K562 (cell line): ENCODE data around the gene NEUROD4. TPM values are rescaled to one million over a fixed set of nuclear protein-coding genes. Genes with fewer than 3 reads are reported as not detected.

Experiments
- ATAC-seq: fragments of 200-7000 bp; cut with Tn5 transposase; 3 replicates; pipeline ENCODE4 v1.9.1; 2020; ENCODE audit warnings: moderate library complexity
- BruUV-seq: library from RNA; stranded (reverse); fragments of 400-500 nt; replicated peaks from 2 replicates; lab custom pipeline; 2021; lab: Mats Ljungman, UMichigan
- CTCF ChIA-PET: fragments of 300-600 bp; formaldehyde crosslinking; extraction: SDS; loops from one replicate; lab custom pipeline; 2021; ENCODE audit warnings: low intra/inter-chr PET ratio; lab: Yijun Ruan, JAX
- POLR2A ChIA-PET: fragments of 300-600, 350-650 bp; sonication (Branson Sonifier 250); formaldehyde crosslinking; extraction: SDS; loops from one replicate; lab custom pipeline; 2021; ENCODE audit warnings: antibody characterized with exemption, inconsistent platforms; lab: Yijun Ruan, JAX
- DNase-seq, 4 experiments: peaks; one replicate each; pipeline versions ENCODE4 v3.0.0 to v3.0.0-alpha.2; 2011 to 2018; ENCODE audit warnings: low spot score in 3 of 4, mixed read lengths in 3 of 4; ENCODE audit errors: extremely low read depth in 1 of 4
- FAIRE-seq: peaks from 2 replicates; lab custom pipeline; 2011; peaks lifted over from hg19 to GRCh38; lab: Jason Lieb, UNC
- H2AFZ ChIP-seq: 2 replicates; pipeline ENCODE4 v1.6.0; 2011; ENCODE audit warnings: low read depth, low read length, control low read depth, inconsistent platforms
- H3K27ac ChIP-seq: fragments of 200-600 bp; 3 replicates; pipeline ENCODE4 v1.8.0; 2011; ENCODE audit warnings: low read depth, mild to moderate bottlenecking, control low read depth, inconsistent platforms, low read length, moderate library complexity, mixed read lengths; ENCODE audit errors: extremely low read depth
- H3K27me3 ChIP-seq, 2 experiments: fragments of 300-600 bp in 1 of 2; 2 replicates in 1 of 2; 3 replicates in 1 of 2; pipeline versions ENCODE4 v1.6.0 to v1.8.0; 2011; ENCODE audit warnings: inconsistent platforms in 2 of 2, low read length in 2 of 2, mild to moderate bottlenecking in 1 of 2, mixed read lengths in 1 of 2, moderate library complexity in 1 of 2; ENCODE audit not compliant: control insufficient read depth in 2 of 2, insufficient read depth in 2 of 2
- H3K36me3 ChIP-seq: fragments of 300-600 bp; 3 replicates; pipeline ENCODE4 v1.8.0; 2011; ENCODE audit warnings: mild to moderate bottlenecking, low read length, inconsistent platforms; ENCODE audit not compliant: control insufficient read depth, insufficient read depth
- H3K4me1 ChIP-seq, 2 experiments: fragments of 200-600 bp in 1 of 2; replicated peaks in 1 of 2; 2 replicates in 1 of 2; 3 replicates in 1 of 2; pipeline versions ENCODE4 v1.5.1 to v1.8.0; 2011; ENCODE audit warnings: inconsistent platforms in 2 of 2, low read length in 2 of 2, mild to moderate bottlenecking in 1 of 2, mixed read lengths in 1 of 2, moderate library complexity in 1 of 2; ENCODE audit not compliant: control insufficient read depth in 2 of 2, insufficient read depth in 2 of 2
- H3K4me2 ChIP-seq: 2 replicates; pipeline ENCODE4 v1.6.1; 2011; ENCODE audit warnings: low read length, control low read depth, inconsistent platforms, mixed read lengths; ENCODE audit not compliant: insufficient read depth
- H3K4me3 ChIP-seq: fragments of 200-600 bp; sonication (generic), shearing (Covaris generic); 2 replicates; pipeline ENCODE4 v1.5.1; 2016; ENCODE audit warnings: control low read depth, inconsistent platforms
- H3K79me2 ChIP-seq: fragments of 200-600 bp; 3 replicates; pipeline ENCODE4 v1.8.0; 2011; ENCODE audit warnings: low read length, inconsistent platforms; ENCODE audit not compliant: control insufficient read depth, insufficient read depth
- H3K9ac ChIP-seq, 2 experiments: 2 replicates each; pipeline versions ENCODE4 v1.6.0 to v1.6.1; 2011; ENCODE audit warnings: low read depth in 2 of 2, low read length in 2 of 2, control low read depth in 1 of 2, inconsistent platforms in 1 of 2, mild to moderate bottlenecking in 1 of 2, mixed read lengths in 1 of 2; ENCODE audit not compliant: insufficient read depth in 1 of 2
- H3K9me1 ChIP-seq: one replicate; pipeline ENCODE4 v1.6.0; 2011; ENCODE audit warnings: inconsistent platforms, mild to moderate bottlenecking, low read length, moderate library complexity; ENCODE audit not compliant: control insufficient read depth, insufficient read depth
- H3K9me3 ChIP-seq: replicated peaks from 2 replicates; pipeline ENCODE4 v1.5.1; 2011; ENCODE audit warnings: low read depth, low read length, inconsistent platforms; ENCODE audit not compliant: control insufficient read depth, insufficient read depth
- H4K20me1 ChIP-seq: replicated peaks from 2 replicates; pipeline ENCODE4 v1.6.1; 2011; ENCODE audit warnings: low read length, inconsistent platforms, mixed read lengths; ENCODE audit not compliant: control insufficient read depth, insufficient read depth
- CBX1 ChIP-seq: sonication (generic); IDR thresholded peaks from 2 replicates; pipeline ENCODE4 v1.6.1; 2016; ENCODE audit warnings: antibody characterized with exemption, low read depth, mild to moderate bottlenecking
- ETV5 ChIP-seq: sonication (generic); formaldehyde crosslinking; IDR thresholded peaks from 2 replicates; pipeline ENCODE4 v1.4.0; 2020; ENCODE audit warnings: low read depth, mild to moderate bottlenecking, missing genetic modification reagents
- NRF1 ChIP-seq, 2 experiments: fragments of 450-650 bp; IDR thresholded peaks in 1 of 2; conservative IDR thresholded peaks in 1 of 2; 2 replicates each; pipeline ENCODE4 v1.6.1; 2014; ENCODE audit warnings: mild to moderate bottlenecking in 2 of 2
- RBBP5 ChIP-seq: fragments of 200-600 bp; sonication (generic); IDR thresholded peaks from 2 replicates; pipeline ENCODE4 v1.6.1; 2012; ENCODE audit warnings: borderline replicate concordance, mild to moderate bottlenecking, low read length, control low read depth, inconsistent platforms; ENCODE audit not compliant: insufficient read depth, poor library complexity, severe bottlenecking
- ZKSCAN3 ChIP-seq: fragments of 250-450 bp; sonication (Bioruptor Pico); IDR thresholded peaks from 2 replicates; pipeline ENCODE4 v1.4.0; 2020
- WGBS: fragments of 100-300 bp; shearing (Covaris generic); methylation state at CpG from one replicate; pipeline ENCODE4 v1.1.6; 2016; ENCODE audit warnings: low coverage, mixed read lengths; ENCODE audit not compliant: insufficient coverage; ENCODE audit errors: missing lambda C conversion rate; 5-methylcytosine and 5-hydroxymethylcytosine counted together
- in situ Hi-C: fragments of 300-500 bp; cut with MboI; formaldehyde crosslinking; loops from 4 replicates; pipeline ENCODE4 v1.15.0; 2018; ENCODE audit warnings: inconsistent platforms, mixed read lengths
- intact Hi-C: fragments of 100-400 bp; cut with micrococcal nuclease; formaldehyde crosslinking; loops from 2 replicates; pipeline ENCODE4 v1.14.2; 2022
- polyA plus RNA-seq, 8 experiments: library from polyadenylated mRNA; depleted of rRNA in 4 of 8; stranded (reverse) in 5 of 8; unstranded in 3 of 8; fragments of >200 nt; fragmentation: Nextera tagmentation in 2 of 8; fragmentation: Illumina TruSeq in 1 of 8; extraction: Ambion mirVana in 2 of 8; extraction: Trizol in 1 of 8; gene quantifications; 2 replicates each; pipeline versions ENCODE4 v1.2.1 to v1.2.3, GENCODE V29; 2011 to 2014; ENCODE audit warnings: inconsistent platforms in 1 of 8, missing spikeins in 1 of 8
- total RNA-seq, 7 experiments: library from RNA; depleted of rRNA in 6 of 7; stranded (reverse); fragments of >200 nt in 6 of 7; fragmentation: Illumina TruSeq in 2 of 7; extraction: Trizol in 2 of 7; gene quantifications; 2 replicates each; pipeline versions ENCODE4 v1.2.1 to v1.2.3, GENCODE V29; 2011 to 2021; ENCODE audit warnings: low replicate concordance in 1 of 7
- TF ChIP-seq, protein P1 (sequence below): IDR thresholded peaks from 2 replicates; pipeline ENCODE4 v1.6.1; 2011; ENCODE audit not compliant: insufficient read length; ENCODE audit errors: extremely low read depth
- TF ChIP-seq, protein P2 (sequence below): sonication (generic); formaldehyde crosslinking; IDR thresholded peaks from 2 replicates; pipeline ENCODE4 v1.8.1; 2023; ENCODE audit warnings: mild to moderate bottlenecking, missing genetic modification reagents
- TF ChIP-seq, protein P3 (sequence below): sonication (generic); formaldehyde crosslinking; IDR thresholded peaks from 2 replicates; pipeline ENCODE4 v1.8.0; 2022; ENCODE audit warnings: mild to moderate bottlenecking, missing genetic modification reagents

NEUROD4 gene
- total and polyA plus RNA-seq, 9 of the 15 experiments (the other 6 are each of a cell fraction or from before 2014, with no cell fraction given), result not detected

DNA sequence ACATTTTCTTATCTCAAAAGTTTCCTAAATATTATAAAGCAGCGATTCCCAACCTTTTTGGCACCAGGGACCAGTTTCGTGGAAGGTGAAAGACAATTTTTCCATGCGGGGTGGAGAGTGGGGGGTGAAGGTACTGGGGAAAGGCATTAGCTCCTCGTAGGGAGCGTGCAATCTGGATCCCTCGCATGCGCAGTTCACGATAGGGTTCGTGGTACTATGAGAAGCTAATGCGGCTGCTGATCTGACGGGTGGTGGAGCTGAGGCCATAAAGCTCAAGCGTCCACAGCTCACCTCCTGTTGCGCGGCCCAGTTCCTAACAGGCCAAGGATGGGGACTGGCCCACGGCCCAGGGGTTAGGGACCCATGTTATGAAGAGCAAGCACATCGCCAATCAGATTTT lies 29.9 kb downstream of the NEUROD4 start:
- no peak overlapping the region for H2AFZ ChIP-seq
- no peaks in the 10 kb centered on the region for H3K79me2 ChIP-seq
- H3K4me2 ChIP-seq, result no peak overlapping the region
- in situ Hi-C loops, result no loop called here
- peaks cover 13 to 19% of the 10 kb centered on the region in 2 experiments for H3K27me3 ChIP-seq
- ChIA-PET POLR2A (interaction anchor here (0.6 kb wide), 1 partner anchor 34 kb away, joined by 3 read pairs; no protein-coding TSS in a partner anchor), CTCF (interaction anchor here (0.6 kb wide), 1 partner anchor 290 kb away, joined by 6 read pairs; no protein-coding TSS in a partner anchor)
- ATAC-seq (no peak), DNase-seq (no peak), FAIRE-seq (no peak)
- no peaks in the 10 kb centered on the region for H3K9me1 ChIP-seq
- H3K4me1 ChIP-seq, result no peaks in the 10 kb centered on the region
- H3K4me3 ChIP-seq, result no peak overlapping the region
- no peak overlapping the region for H3K9ac ChIP-seq
- no peak for TF ChIP-seq RBBP5
- TF ChIP-seq, protein P1, sequence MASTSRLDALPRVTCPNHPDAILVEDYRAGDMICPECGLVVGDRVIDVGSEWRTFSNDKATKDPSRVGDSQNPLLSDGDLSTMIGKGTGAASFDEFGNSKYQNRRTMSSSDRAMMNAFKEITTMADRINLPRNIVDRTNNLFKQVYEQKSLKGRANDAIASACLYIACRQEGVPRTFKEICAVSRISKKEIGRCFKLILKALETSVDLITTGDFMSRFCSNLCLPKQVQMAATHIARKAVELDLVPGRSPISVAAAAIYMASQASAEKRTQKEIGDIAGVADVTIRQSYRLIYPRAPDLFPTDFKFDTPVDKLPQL, result no peak
- TF ChIP-seq CBX1, result no peak
- TF ChIP-seq ETV5 (CRISPR knock-in tag), result no peak
- TF ChIP-seq, protein P2, sequence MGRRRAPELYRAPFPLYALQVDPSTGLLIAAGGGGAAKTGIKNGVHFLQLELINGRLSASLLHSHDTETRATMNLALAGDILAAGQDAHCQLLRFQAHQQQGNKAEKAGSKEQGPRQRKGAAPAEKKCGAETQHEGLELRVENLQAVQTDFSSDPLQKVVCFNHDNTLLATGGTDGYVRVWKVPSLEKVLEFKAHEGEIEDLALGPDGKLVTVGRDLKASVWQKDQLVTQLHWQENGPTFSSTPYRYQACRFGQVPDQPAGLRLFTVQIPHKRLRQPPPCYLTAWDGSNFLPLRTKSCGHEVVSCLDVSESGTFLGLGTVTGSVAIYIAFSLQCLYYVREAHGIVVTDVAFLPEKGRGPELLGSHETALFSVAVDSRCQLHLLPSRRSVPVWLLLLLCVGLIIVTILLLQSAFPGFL (CRISPR knock-in tag), result no peak
- TF ChIP-seq, protein P3, sequence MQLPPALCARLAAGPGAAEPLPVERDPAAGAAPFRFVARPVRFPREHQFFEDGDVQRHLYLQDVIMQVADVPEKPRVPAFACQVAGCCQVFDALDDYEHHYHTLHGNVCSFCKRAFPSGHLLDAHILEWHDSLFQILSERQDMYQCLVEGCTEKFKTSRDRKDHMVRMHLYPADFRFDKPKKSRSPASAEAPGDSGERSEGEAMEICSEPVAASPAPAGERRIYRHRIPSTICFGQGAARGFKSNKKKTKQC (CRISPR knock-in tag), result no peak
- TF ChIP-seq NRF1 (conservative IDR thresholded peaks at IDR 0.05 in 1 of 2, IDR thresholded peaks at IDR 0.05 in 1 of 2), result peak; percentile 84 to 86
- no peak for TF ChIP-seq ZKSCAN3 (CRISPR knock-in tag)
- H3K36me3 ChIP-seq, result no peaks in the 10 kb centered on the region
- no peak overlapping the region for H3K27ac ChIP-seq
- no TSS peak for BruUV-seq
- no peaks in the 10 kb centered on the region for H4K20me1 ChIP-seq
- H3K9me3 ChIP-seq, result no peaks in the 10 kb centered on the region
- WGBS, result 3% methylated on average over 16 of the region's 16 CpGs
- intact Hi-C loops, result no loop called here
